ENCODE data around the gene TPO.
"Not testable (repeated sequence)": the region's sequence is repeated elsewhere in the genome, so short reads cannot be mapped to it uniquely, and the experiment has no call there.

Gene TPO

GRCh38 chr2:1553671-1554295 lies 140.5 kb downstream of the TPO start:
- no peak for DNase-seq (ENCODE audit: low read depth in 2 of 2)

- DNase-seq (ENCODE audit: low read depth in 2 of 2) = no peak
Measured at GRCh38 chr2:1556286-1556685, 143.0 kb downstream of the TPO start.

- no peak for DNase-seq (ENCODE audit: low read depth in 2 of 2)
Measured at GRCh38 chr2:1556776-1557466, 143.7 kb downstream of the TPO start.

- no peak for DNase-seq (ENCODE audit: low read depth in 2 of 2)
Measured at GRCh38 chr2:1557467-1557820, 144.2 kb downstream of the TPO start.

- no peak for DNase-seq (ENCODE audit: low read depth in 2 of 2)
Measured at GRCh38 chr2:1559589-1560175, 146.4 kb downstream of the TPO start.

- no peak for DNase-seq (ENCODE audit: low read depth in 2 of 2)
Measured at GRCh38 chr2:1561259-1561658, 148.0 kb downstream of the TPO start.

- no peak for DNase-seq (ENCODE audit: low read depth in 2 of 2)
Measured at GRCh38 chr2:1561811-1562421, 148.7 kb downstream of the TPO start.

GRCh38 chr2:1563084-1563857 lies 150.0 kb downstream of the TPO start:
- no peak for DNase-seq (ENCODE audit: low read depth in 2 of 2)

- peak in 1 of 2 donors; percentile 8 for DNase-seq (ENCODE audit: low read depth in 2 of 2)
Measured at GRCh38 chr2:1563943-1564891, 151.0 kb downstream of the TPO start.

GRCh38 chr2:1567556-1568344 lies 154.5 kb downstream of the TPO start:
- DNase-seq (ENCODE audit: low read depth in 2 of 2) = no peak

GRCh38 chr2:1568345-1568668 lies 155.0 kb downstream of the TPO start:
- not testable (repeated sequence) for DNase-seq (ENCODE audit: low read depth in 2 of 2)

GRCh38 chr2:1569879-1570450 lies 156.7 kb downstream of the TPO start:
- DNase-seq (ENCODE audit: low read depth in 2 of 2) = no peak

GRCh38 chr2:1571477-1572417 lies 158.5 kb downstream of the TPO start:
- no peak for DNase-seq (ENCODE audit: low read depth in 2 of 2)

GRCh38 chr2:1572638-1573037 lies 159.4 kb downstream of the TPO start:
- DNase-seq (ENCODE audit: low read depth in 2 of 2) = no peak

- DNase-seq (ENCODE audit: low read depth in 2 of 2) = no peak
Measured at GRCh38 chr2:1577846-1578245, 164.6 kb downstream of the TPO start.

- DNase-seq (ENCODE audit: low read depth in 2 of 2) = not testable (repeated sequence)
Measured at GRCh38 chr2:1581257-1581964, 168.1 kb downstream of the TPO start.

- DNase-seq (ENCODE audit: low read depth in 2 of 2) = no peak
Measured at GRCh38 chr2:1581965-1582625, 168.8 kb downstream of the TPO start.

GRCh38 chr2:1582891-1583341 lies 169.7 kb downstream of the TPO start:
- DNase-seq (ENCODE audit: low read depth in 2 of 2) = no peak
